K562 (cell line): Measurements from ENCODE around the gene SLC26A8. TPM values are rescaled to one million over a fixed set of nuclear protein-coding genes. Genes with fewer than 3 reads are reported as not detected.

Experiments used
- CHD1 ChIP-seq: fragments of 200-600 bp; sonication (generic); IDR thresholded peaks from one replicate; pipeline ENCODE4 v1.6.1; 2012; ENCODE audit warnings: mild to moderate bottlenecking, moderate library complexity, low read length, inconsistent platforms
- DPF2 ChIP-seq: fragments of 450-650 bp; IDR thresholded peaks from 2 replicates; pipeline ENCODE4 v1.6.1; 2016
- KAT7 ChIP-seq: sonication (generic); formaldehyde crosslinking; IDR thresholded peaks from 2 replicates; pipeline ENCODE4 v1.8.0; 2022; ENCODE audit warnings: missing genetic modification reagents, mild to moderate bottlenecking, borderline replicate concordance
- NELFE ChIP-seq: IDR thresholded peaks from 2 replicates; pipeline ENCODE4 v1.6.1; 2011; ENCODE audit warnings: mild to moderate bottlenecking; ENCODE audit not compliant: insufficient read depth, insufficient read length
- NKRF ChIP-seq: fragments of 450-650 bp; IDR thresholded peaks from 2 replicates; pipeline ENCODE4 v1.6.1; 2016; ENCODE audit warnings: borderline replicate concordance
- RFX1 ChIP-seq: fragments of 450-650 bp; IDR thresholded peaks from 2 replicates; pipeline ENCODE4 v1.6.1; 2016; ENCODE audit warnings: mild to moderate bottlenecking, moderate library complexity
- ZC3H4 ChIP-seq: sonication (generic); formaldehyde crosslinking; IDR thresholded peaks from 2 replicates; pipeline ENCODE4 v1.9.0; 2021; ENCODE audit warnings: missing genetic modification reagents, borderline replicate concordance
- ZNF282 ChIP-seq: sonication (generic); formaldehyde crosslinking; IDR thresholded peaks from 2 replicates; pipeline ENCODE4 v1.8.1; 2023; ENCODE audit warnings: missing genetic modification reagents
- ZNF3 ChIP-seq: fragments of 250-450 bp; sonication (Bioruptor Pico); IDR thresholded peaks from 2 replicates; pipeline ENCODE4 v1.5.0; 2021; ENCODE audit warnings: mild to moderate bottlenecking, moderate library complexity
- polyA plus RNA-seq, 8 experiments: library from polyadenylated mRNA; depleted of rRNA in 4 of 8; stranded (reverse) in 5 of 8; unstranded in 3 of 8; fragments of >200 nt; fragmentation: Nextera tagmentation in 2 of 8; fragmentation: Illumina TruSeq in 1 of 8; extraction: Ambion mirVana in 2 of 8; extraction: Trizol in 1 of 8; gene quantifications; 2 replicates each; pipeline versions ENCODE4 v1.2.1 to v1.2.3, GENCODE V29; 2011 to 2014; ENCODE audit warnings: inconsistent platforms in 1 of 8, missing spikeins in 1 of 8
- total RNA-seq, 7 experiments: library from RNA; depleted of rRNA in 6 of 7; stranded (reverse); fragments of >200 nt in 6 of 7; fragmentation: Illumina TruSeq in 2 of 7; extraction: Trizol in 2 of 7; gene quantifications; 2 replicates each; pipeline versions ENCODE4 v1.2.1 to v1.2.3, GENCODE V29; 2011 to 2021; ENCODE audit warnings: low replicate concordance in 1 of 7
- TF ChIP-seq, protein P1 (sequence below), 2 experiments: fragments of 450-650 bp; formaldehyde crosslinking in 1 of 2; IDR thresholded peaks; 2 replicates each; pipeline versions ENCODE4 v1.4.0 to v1.6.1; 2014 to 2020; ENCODE audit warnings: mild to moderate bottlenecking in 2 of 2, borderline replicate concordance in 1 of 2, low read depth in 1 of 2
- TF ChIP-seq, protein P2 (sequence below): IDR thresholded peaks from 3 replicates; pipeline ENCODE4 v1.6.1; 2011; ENCODE audit warnings: borderline replicate concordance, mild to moderate bottlenecking, moderate library complexity; ENCODE audit not compliant: insufficient read length; ENCODE audit errors: extremely low read depth

Gene SLC26A8
- total and polyA plus RNA-seq, 9 of the 15 experiments (the other 6 are each of a cell fraction or from before 2014, with no cell fraction given), result not detected

GRCh38 chr6:35919827-35920751 lies 104.4 kb downstream of the SLC26A8 start (continued):
- TF ChIP-seq, protein P1, sequence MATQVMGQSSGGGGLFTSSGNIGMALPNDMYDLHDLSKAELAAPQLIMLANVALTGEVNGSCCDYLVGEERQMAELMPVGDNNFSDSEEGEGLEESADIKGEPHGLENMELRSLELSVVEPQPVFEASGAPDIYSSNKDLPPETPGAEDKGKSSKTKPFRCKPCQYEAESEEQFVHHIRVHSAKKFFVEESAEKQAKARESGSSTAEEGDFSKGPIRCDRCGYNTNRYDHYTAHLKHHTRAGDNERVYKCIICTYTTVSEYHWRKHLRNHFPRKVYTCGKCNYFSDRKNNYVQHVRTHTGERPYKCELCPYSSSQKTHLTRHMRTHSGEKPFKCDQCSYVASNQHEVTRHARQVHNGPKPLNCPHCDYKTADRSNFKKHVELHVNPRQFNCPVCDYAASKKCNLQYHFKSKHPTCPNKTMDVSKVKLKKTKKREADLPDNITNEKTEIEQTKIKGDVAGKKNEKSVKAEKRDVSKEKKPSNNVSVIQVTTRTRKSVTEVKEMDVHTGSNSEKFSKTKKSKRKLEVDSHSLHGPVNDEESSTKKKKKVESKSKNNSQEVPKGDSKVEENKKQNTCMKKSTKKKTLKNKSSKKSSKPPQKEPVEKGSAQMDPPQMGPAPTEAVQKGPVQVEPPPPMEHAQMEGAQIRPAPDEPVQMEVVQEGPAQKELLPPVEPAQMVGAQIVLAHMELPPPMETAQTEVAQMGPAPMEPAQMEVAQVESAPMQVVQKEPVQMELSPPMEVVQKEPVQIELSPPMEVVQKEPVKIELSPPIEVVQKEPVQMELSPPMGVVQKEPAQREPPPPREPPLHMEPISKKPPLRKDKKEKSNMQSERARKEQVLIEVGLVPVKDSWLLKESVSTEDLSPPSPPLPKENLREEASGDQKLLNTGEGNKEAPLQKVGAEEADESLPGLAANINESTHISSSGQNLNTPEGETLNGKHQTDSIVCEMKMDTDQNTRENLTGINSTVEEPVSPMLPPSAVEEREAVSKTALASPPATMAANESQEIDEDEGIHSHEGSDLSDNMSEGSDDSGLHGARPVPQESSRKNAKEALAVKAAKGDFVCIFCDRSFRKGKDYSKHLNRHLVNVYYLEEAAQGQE (IDR thresholded peaks at IDR 0.05; ENCODE audit: borderline replicate concordance), result peak; percentile 52
- TF ChIP-seq, protein P1 (CRISPR knock-in tag; IDR thresholded peaks at IDR 0.05; ENCODE audit: low read depth), result no peak
- TF ChIP-seq ZC3H4 (CRISPR knock-in tag) (no peak; the same call in 1 of the 2 replicates), KAT7 (CRISPR knock-in tag) (no peak; the same call in 1 of the 2 replicates), ZNF282 (CRISPR knock-in tag) (no peak), DPF2 (peak; percentile 27; the same call in 1 of the 2 replicates), RFX1 (no peak), CHD1 (peak; percentile 65), ZNF3 (no peak), NELFE (no peak), NKRF (peak; percentile 73; the same call in 1 of the 2 replicates)
- TF ChIP-seq, protein P2, sequence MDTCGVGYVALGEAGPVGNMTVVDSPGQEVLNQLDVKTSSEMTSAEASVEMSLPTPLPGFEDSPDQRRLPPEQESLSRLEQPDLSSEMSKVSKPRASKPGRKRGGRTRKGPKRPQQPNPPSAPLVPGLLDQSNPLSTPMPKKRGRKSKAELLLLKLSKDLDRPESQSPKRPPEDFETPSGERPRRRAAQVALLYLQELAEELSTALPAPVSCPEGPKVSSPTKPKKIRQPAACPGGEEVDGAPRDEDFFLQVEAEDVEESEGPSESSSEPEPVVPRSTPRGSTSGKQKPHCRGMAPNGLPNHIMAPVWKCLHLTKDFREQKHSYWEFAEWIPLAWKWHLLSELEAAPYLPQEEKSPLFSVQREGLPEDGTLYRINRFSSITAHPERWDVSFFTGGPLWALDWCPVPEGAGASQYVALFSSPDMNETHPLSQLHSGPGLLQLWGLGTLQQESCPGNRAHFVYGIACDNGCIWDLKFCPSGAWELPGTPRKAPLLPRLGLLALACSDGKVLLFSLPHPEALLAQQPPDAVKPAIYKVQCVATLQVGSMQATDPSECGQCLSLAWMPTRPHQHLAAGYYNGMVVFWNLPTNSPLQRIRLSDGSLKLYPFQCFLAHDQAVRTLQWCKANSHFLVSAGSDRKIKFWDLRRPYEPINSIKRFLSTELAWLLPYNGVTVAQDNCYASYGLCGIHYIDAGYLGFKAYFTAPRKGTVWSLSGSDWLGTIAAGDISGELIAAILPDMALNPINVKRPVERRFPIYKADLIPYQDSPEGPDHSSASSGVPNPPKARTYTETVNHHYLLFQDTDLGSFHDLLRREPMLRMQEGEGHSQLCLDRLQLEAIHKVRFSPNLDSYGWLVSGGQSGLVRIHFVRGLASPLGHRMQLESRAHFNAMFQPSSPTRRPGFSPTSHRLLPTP, result no peak
